Measurements from ENCODE around the gene BDKRB1. TPM values are rescaled to one million over a fixed set of nuclear protein-coding genes. Genes with fewer than 3 reads are reported as not detected.

The BDKRB1 gene
- total and polyA plus RNA-seq, 2 donors (not counting 1 experiment from before 2014, with no cell fraction given): 5.4 to 22.5 TPM

GRCh38 chr14:96264200-96264553, 8.2 kb downstream of the BDKRB1 start:
- Histone ChIP-seq H3K27ac (ENCODE audit: insufficient read depth, low read length) (no peak overlapping the region), H3K36me3 (ENCODE audit: control insufficient read depth, insufficient read depth, low read length) (peaks cover 8% of the 10 kb centered on the region), H3K79me2 (ENCODE audit: control insufficient read depth, insufficient read depth, low read length) (peaks cover 4% of the 10 kb centered on the region)

DNA sequence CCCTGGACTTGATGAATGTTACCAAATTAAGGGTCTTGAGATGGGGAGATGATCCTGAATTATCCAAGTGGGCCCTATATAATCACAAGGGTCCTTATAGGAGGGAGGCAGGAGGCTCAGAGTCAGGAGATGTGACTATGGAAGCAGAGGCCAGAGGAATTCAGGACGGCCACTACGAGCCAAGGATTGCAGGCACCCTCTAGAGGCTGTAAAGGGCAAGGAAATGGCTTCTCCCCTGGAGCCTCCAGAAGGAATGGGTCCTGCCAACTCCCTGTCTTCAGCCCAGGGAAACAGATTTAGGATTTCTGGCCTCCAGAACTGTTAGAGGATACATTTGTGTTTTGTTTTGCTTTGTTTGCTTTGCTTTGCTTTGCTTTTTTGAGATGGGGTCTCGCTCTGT, 8.8 kb downstream of the BDKRB1 start:
- peaks cover 30% of the 10 kb centered on the region for H3K4me1 ChIP-seq (ENCODE audit: control insufficient read depth, extremely low read depth, insufficient read depth, low read length)
- peaks cover 4% of the 10 kb centered on the region for H3K79me2 ChIP-seq (ENCODE audit: control insufficient read depth, insufficient read depth, low read length)
- H3K9me3 ChIP-seq (ENCODE audit: control insufficient read depth, insufficient read depth, low read depth, low read length): no peaks in the 10 kb centered on the region
- no peaks in the 10 kb centered on the region for H3K27me3 ChIP-seq (ENCODE audit: control insufficient read depth, insufficient read depth, low read length)
- peak; percentile 36 to 70 for DNase-seq (ENCODE audit: low read depth in 2 of 2)
- no peak overlapping the region for H3K4me2 ChIP-seq (ENCODE audit: extremely low read depth, insufficient read depth, low read length)
- H3K9ac ChIP-seq (ENCODE audit: insufficient read depth, low read length): no peak overlapping the region
- H3K36me3 ChIP-seq (ENCODE audit: control insufficient read depth, insufficient read depth, low read length): peaks cover 8% of the 10 kb centered on the region
- no peaks in the 10 kb centered on the region for H4K20me1 ChIP-seq (ENCODE audit: control insufficient read depth, extremely low read depth, insufficient read depth, low read length)
- no peak overlapping the region for H2AFZ ChIP-seq (ENCODE audit: low read length)
- peak; percentile 47 to 61 for TF ChIP-seq CTCF (conservative IDR thresholded peaks at IDR 0.05 in 1 of 2, IDR thresholded peaks at IDR 0.05 in 1 of 2; ENCODE audit: low read depth in 1 of 2, low read length in 2 of 2)
- no peak for TF ChIP-seq EZH2 (IDR thresholded peaks at IDR 0.05; ENCODE audit: low read length, missing control alignments)
- H3K4me3 ChIP-seq (replicated peaks in 1 of 4; ENCODE audit: control extremely low read depth in 1 of 4, insufficient read depth in 1 of 4, low read depth in 3 of 4, low read length in 4 of 4): no peak overlapping the region
- no peak overlapping the region for H3K27ac ChIP-seq (ENCODE audit: insufficient read depth, low read length)

More at GRCh38 chr14:96264200-96264553, 8.2 kb downstream of the BDKRB1 start:
- no peak overlapping the region for H2AFZ ChIP-seq (ENCODE audit: low read length)
- peaks cover 27% of the 10 kb centered on the region for H3K4me1 ChIP-seq (ENCODE audit: control insufficient read depth, extremely low read depth, insufficient read depth, low read length)
- no peaks in the 10 kb centered on the region for H3K9me3 ChIP-seq (ENCODE audit: control insufficient read depth, insufficient read depth, low read depth, low read length)
- no peak overlapping the region for H3K4me2 ChIP-seq (ENCODE audit: extremely low read depth, insufficient read depth, low read length)
- no peak overlapping the region for H3K4me3 ChIP-seq (replicated peaks in 1 of 4; ENCODE audit: control extremely low read depth in 1 of 4, insufficient read depth in 1 of 4, low read depth in 3 of 4, low read length in 4 of 4)
- no peak for DNase-seq (ENCODE audit: low read depth in 2 of 2)
- H3K27me3 ChIP-seq (ENCODE audit: control insufficient read depth, insufficient read depth, low read length): no peaks in the 10 kb centered on the region
- no peak overlapping the region for H3K9ac ChIP-seq (ENCODE audit: insufficient read depth, low read length)
- TF ChIP-seq EZH2 (IDR thresholded peaks at IDR 0.05; ENCODE audit: low read length, missing control alignments) (no peak), CTCF (conservative IDR thresholded peaks at IDR 0.05 in 1 of 2, IDR thresholded peaks at IDR 0.05 in 1 of 2; ENCODE audit: low read depth in 1 of 2, low read length in 2 of 2) (no peak)
- H4K20me1 ChIP-seq (ENCODE audit: control insufficient read depth, extremely low read depth, insufficient read depth, low read length): no peaks in the 10 kb centered on the region

- peaks cover 8% of the 10 kb centered on the region for H3K36me3 ChIP-seq (ENCODE audit: control insufficient read depth, insufficient read depth, low read length)
- no peak overlapping the region for H3K4me2 ChIP-seq (ENCODE audit: extremely low read depth, insufficient read depth, low read length)
- H3K79me2 ChIP-seq (ENCODE audit: control insufficient read depth, insufficient read depth, low read length): peaks cover 4% of the 10 kb centered on the region
- no peak for TF ChIP-seq EZH2 (IDR thresholded peaks at IDR 0.05; ENCODE audit: low read length, missing control alignments)
- TF ChIP-seq CTCF (conservative IDR thresholded peaks at IDR 0.05 in 1 of 2, IDR thresholded peaks at IDR 0.05 in 1 of 2; ENCODE audit: low read depth in 1 of 2, low read length in 2 of 2): no peak
- no peak overlapping the region for H3K9ac ChIP-seq (ENCODE audit: insufficient read depth, low read length)
- H3K4me1 ChIP-seq (ENCODE audit: control insufficient read depth, extremely low read depth, insufficient read depth, low read length): peaks cover 28% of the 10 kb centered on the region
- H3K27me3 ChIP-seq (ENCODE audit: control insufficient read depth, insufficient read depth, low read length): no peaks in the 10 kb centered on the region
- no peak overlapping the region for H3K27ac ChIP-seq (ENCODE audit: insufficient read depth, low read length)
- H3K4me3 ChIP-seq (replicated peaks in 1 of 4; ENCODE audit: control extremely low read depth in 1 of 4, insufficient read depth in 1 of 4, low read depth in 3 of 4, low read length in 4 of 4): no peak overlapping the region
- H2AFZ ChIP-seq (ENCODE audit: low read length): no peak overlapping the region
- DNase-seq (ENCODE audit: low read depth in 2 of 2): peak; percentile 51 to 60
- H3K9me3 ChIP-seq (ENCODE audit: control insufficient read depth, insufficient read depth, low read depth, low read length): no peaks in the 10 kb centered on the region
- H4K20me1 ChIP-seq (ENCODE audit: control insufficient read depth, extremely low read depth, insufficient read depth, low read length): no peaks in the 10 kb centered on the region
Observed at GRCh38 chr14:96265383-96266095, 9.5 kb downstream of the BDKRB1 start.

Measured in fibroblast of lung (primary cell).